Keratinocyte (primary cell): ENCODE data around the gene RAB27B. TPM values are rescaled to one million over a fixed set of nuclear protein-coding genes. Genes with fewer than 3 reads are reported as not detected.

Experiments used
- DNase-seq: peaks from one replicate; pipeline ENCODE4 v3.0.0-alpha.2; 2011; ENCODE audit warnings: low read depth, missing footprints, low spot score
- FAIRE-seq: peaks from 2 replicates; lab custom pipeline; 2011; peaks lifted over from hg19 to GRCh38; lab: Jason Lieb, UNC
- H2AFZ ChIP-seq: 2 replicates; pipeline ENCODE4 v1.6.0; 2012; ENCODE audit warnings: low read length, control low read depth, inconsistent platforms; ENCODE audit not compliant: control insufficient read depth
- H3K27ac ChIP-seq: 2 replicates; pipeline ENCODE4 v1.5.1; 2011; ENCODE audit warnings: low read length; ENCODE audit not compliant: control insufficient read depth, insufficient read depth
- H3K27me3 ChIP-seq: 3 replicates; pipeline ENCODE4 v1.6.0; 2011; ENCODE audit warnings: low read length; ENCODE audit not compliant: control insufficient read depth, insufficient read depth; ENCODE audit errors: extremely low read depth
- H3K36me3 ChIP-seq, 2 experiments: 2 replicates in 1 of 2; 3 replicates in 1 of 2; pipeline ENCODE4 v1.5.1; 2011; ENCODE audit warnings: low read length in 2 of 2, mild to moderate bottlenecking in 1 of 2; ENCODE audit not compliant: control insufficient read depth in 2 of 2, insufficient read depth in 2 of 2; ENCODE audit errors: extremely low read depth in 1 of 2
- H3K4me1 ChIP-seq: 3 replicates; pipeline ENCODE4 v1.5.1; 2011; ENCODE audit warnings: low read length; ENCODE audit not compliant: control insufficient read depth, insufficient read depth; ENCODE audit errors: extremely low read depth
- H3K4me2 ChIP-seq: 3 replicates; pipeline ENCODE4 v1.6.0; 2011; ENCODE audit warnings: low read depth, low read length; ENCODE audit not compliant: control insufficient read depth, insufficient read depth; ENCODE audit errors: extremely low read depth
- H3K4me3 ChIP-seq, 3 experiments: fragments of 200-600 bp in 1 of 3; sonication (generic) in 1 of 3; 2 replicates in 2 of 3; 3 replicates in 1 of 3; pipeline ENCODE4 v1.5.1; 2011 to 2016; ENCODE audit warnings: low read length in 3 of 3, mild to moderate bottlenecking in 3 of 3, control low read depth in 2 of 3, inconsistent platforms in 1 of 3, low read depth in 1 of 3, mixed read lengths in 1 of 3, mixed run types in 1 of 3, moderate library complexity in 1 of 3; ENCODE audit not compliant: control insufficient read depth in 2 of 3, insufficient read depth in 2 of 3; ENCODE audit errors: extremely low read depth in 1 of 3
- H3K79me2 ChIP-seq: 2 replicates; pipeline ENCODE4 v1.6.0; 2012; ENCODE audit warnings: low read length; ENCODE audit not compliant: control insufficient read depth, insufficient read depth
- H3K9ac ChIP-seq: 3 replicates; pipeline ENCODE4 v1.6.0; 2011; ENCODE audit warnings: low read length; ENCODE audit not compliant: control insufficient read depth, insufficient read depth; ENCODE audit errors: extremely low read depth
- H3K9me1 ChIP-seq: 3 replicates; pipeline ENCODE4 v1.6.0; 2011; ENCODE audit warnings: low read length; ENCODE audit not compliant: control insufficient read depth, insufficient read depth; ENCODE audit errors: extremely low read depth
- H3K9me3 ChIP-seq: 2 replicates; pipeline ENCODE4 v1.5.1; 2012; ENCODE audit warnings: low read depth, low read length; ENCODE audit not compliant: control insufficient read depth
- H4K20me1 ChIP-seq: 3 replicates; pipeline ENCODE4 v1.6.0; 2011; ENCODE audit warnings: low read length; ENCODE audit not compliant: control insufficient read depth, insufficient read depth; ENCODE audit errors: extremely low read depth
- EZH2 ChIP-seq: IDR thresholded peaks from one replicate; pipeline ENCODE4 v1.6.1; 2012; ENCODE audit warnings: inconsistent platforms, mild to moderate bottlenecking, low read length, moderate library complexity
- dilution Hi-C: fragments of 300-500 bp; cut with MboI; formaldehyde crosslinking; loops from one replicate; pipeline ENCODE4 v1.7.0; 2020; ENCODE audit warnings: low sequenced_read_pairs; ENCODE audit not compliant: extremely low pct_ligation_motif_present
- polyA plus RNA-seq, 5 experiments: library from polyadenylated mRNA; depleted of rRNA in 3 of 5; stranded (reverse) in 3 of 5; stranded (forward) in 1 of 5; unstranded in 1 of 5; fragments of >200 nt; gene quantifications; 1 replicate in 1 of 5; 2 replicates in 3 of 5; 3 replicates in 1 of 5; pipeline versions ENCODE4 v1.2.1 to v1.2.3, GENCODE V29; 2011 to 2012; ENCODE audit warnings: missing spikeins in 2 of 5, low read depth in 1 of 5, low replicate concordance in 1 of 5
- TF ChIP-seq, protein P1 (sequence below), 3 experiments: IDR thresholded peaks in 1 of 3; conservative IDR thresholded peaks in 1 of 3; optimal IDR thresholded peaks in 1 of 3; 2 replicates in 2 of 3; 3 replicates in 1 of 3; pipeline versions ENCODE3 to v1.5.1; 2011; ENCODE audit warnings: low read length in 3 of 3, mild to moderate bottlenecking in 3 of 3, moderate library complexity in 2 of 3, control low read depth in 1 of 3, inconsistent platforms in 1 of 3; ENCODE audit not compliant: insufficient read depth in 2 of 3; ENCODE audit errors: extremely low read depth in 1 of 3

The RAB27B gene
- polyA plus RNA-seq, 1 donor (not counting 4 experiments of a cell fraction or from before 2014, with no cell fraction given), result 4.2 TPM

DNA sequence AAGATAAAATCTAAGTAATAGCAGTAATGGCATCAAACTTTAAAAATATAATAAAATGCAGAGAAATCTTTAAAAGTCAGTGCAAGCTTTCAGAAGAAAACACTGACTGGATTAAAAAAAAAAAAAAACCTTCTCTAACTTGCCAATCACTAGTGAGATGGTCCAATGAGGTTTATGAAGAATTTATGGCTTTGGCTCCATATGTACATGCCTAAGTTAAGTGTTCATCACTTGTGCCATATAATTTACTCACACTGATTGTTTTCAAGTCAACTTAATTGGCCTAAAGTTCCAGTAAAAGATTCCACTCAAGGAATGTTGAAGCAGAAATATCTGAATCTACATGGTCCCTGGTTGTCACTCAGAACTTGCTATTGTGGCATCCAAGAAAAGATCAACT lies 40.7 kb upstream of the RAB27B start:
- Histone ChIP-seq H3K9me1 (no peaks in the 10 kb centered on the region), H3K9me3 (no peaks in the 10 kb centered on the region), H3K4me3 (no peak overlapping the region), H4K20me1 (no peaks in the 10 kb centered on the region), H3K79me2 (no peaks in the 10 kb centered on the region), H3K36me3 (no peaks in the 10 kb centered on the region), H3K27ac (no peak overlapping the region), H3K9ac (no peak overlapping the region), H3K4me2 (no peak overlapping the region), H2AFZ (no peak overlapping the region), H3K4me1 (no peaks in the 10 kb centered on the region), H3K27me3 (no peaks in the 10 kb centered on the region)
- TF ChIP-seq, protein P1, sequence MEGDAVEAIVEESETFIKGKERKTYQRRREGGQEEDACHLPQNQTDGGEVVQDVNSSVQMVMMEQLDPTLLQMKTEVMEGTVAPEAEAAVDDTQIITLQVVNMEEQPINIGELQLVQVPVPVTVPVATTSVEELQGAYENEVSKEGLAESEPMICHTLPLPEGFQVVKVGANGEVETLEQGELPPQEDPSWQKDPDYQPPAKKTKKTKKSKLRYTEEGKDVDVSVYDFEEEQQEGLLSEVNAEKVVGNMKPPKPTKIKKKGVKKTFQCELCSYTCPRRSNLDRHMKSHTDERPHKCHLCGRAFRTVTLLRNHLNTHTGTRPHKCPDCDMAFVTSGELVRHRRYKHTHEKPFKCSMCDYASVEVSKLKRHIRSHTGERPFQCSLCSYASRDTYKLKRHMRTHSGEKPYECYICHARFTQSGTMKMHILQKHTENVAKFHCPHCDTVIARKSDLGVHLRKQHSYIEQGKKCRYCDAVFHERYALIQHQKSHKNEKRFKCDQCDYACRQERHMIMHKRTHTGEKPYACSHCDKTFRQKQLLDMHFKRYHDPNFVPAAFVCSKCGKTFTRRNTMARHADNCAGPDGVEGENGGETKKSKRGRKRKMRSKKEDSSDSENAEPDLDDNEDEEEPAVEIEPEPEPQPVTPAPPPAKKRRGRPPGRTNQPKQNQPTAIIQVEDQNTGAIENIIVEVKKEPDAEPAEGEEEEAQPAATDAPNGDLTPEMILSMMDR (optimal IDR thresholded peaks at IDR 0.05 in 1 of 3, IDR thresholded peaks at IDR 0.05 in 1 of 3, conservative IDR thresholded peaks at IDR 0.05 in 1 of 3; ENCODE audit: extremely low read depth in 1 of 3, insufficient read depth in 2 of 3, low read length in 3 of 3), result no peak
- no peak for TF ChIP-seq EZH2
- no peak for DNase-seq
- dilution Hi-C loops, result no loop called here
- peak; percentile 17 for FAIRE-seq

DNA sequence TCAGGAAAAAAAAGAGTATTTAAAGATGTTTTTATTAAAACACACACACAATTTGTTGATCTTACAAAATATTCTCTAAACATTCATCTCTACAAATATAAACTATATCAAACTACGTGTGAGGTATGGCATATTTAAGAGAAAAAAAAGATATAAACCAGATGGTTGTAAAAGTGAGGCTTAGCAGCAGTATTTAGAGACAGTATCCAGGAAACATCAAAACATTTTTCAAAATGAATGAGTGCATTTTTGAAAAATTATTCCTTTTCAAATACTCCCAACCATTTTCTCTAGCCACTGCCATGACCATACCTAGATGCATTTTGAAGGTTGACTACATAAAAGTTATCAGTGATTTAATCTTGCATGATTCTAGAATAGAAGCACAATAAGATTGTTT lies 38.2 kb upstream of the RAB27B start:
- H3K27me3 ChIP-seq, result no peaks in the 10 kb centered on the region
- no peaks in the 10 kb centered on the region for H3K4me1 ChIP-seq
- no peaks in the 10 kb centered on the region for H3K36me3 ChIP-seq
- FAIRE-seq (no peak), DNase-seq (no peak)
- H3K79me2 ChIP-seq, result no peaks in the 10 kb centered on the region
- no peaks in the 10 kb centered on the region for H3K9me3 ChIP-seq
- H2AFZ ChIP-seq, result no peak overlapping the region
- TF ChIP-seq, protein P1 (optimal IDR thresholded peaks at IDR 0.05 in 1 of 3, IDR thresholded peaks at IDR 0.05 in 1 of 3, conservative IDR thresholded peaks at IDR 0.05 in 1 of 3; ENCODE audit: extremely low read depth in 1 of 3, insufficient read depth in 2 of 3, low read length in 3 of 3), result no peak
- no peak for TF ChIP-seq EZH2
- dilution Hi-C loops, result no loop called here
- H3K27ac ChIP-seq, result no peak overlapping the region
- H3K4me3 ChIP-seq, result no peak overlapping the region
- no peak overlapping the region for H3K4me2 ChIP-seq
- H4K20me1 ChIP-seq, result no peaks in the 10 kb centered on the region
- H3K9ac ChIP-seq, result no peak overlapping the region
- no peaks in the 10 kb centered on the region for H3K9me1 ChIP-seq
